K562 (cell line): ENCODE results near the gene NRCAM.

Experiments
- BRCA1 ChIP-seq, 2 experiments: fragments of 450-650 bp in 1 of 2; sonication (generic) in 1 of 2; formaldehyde crosslinking in 1 of 2; IDR thresholded peaks; 2 replicates each; pipeline versions ENCODE4 v1.5.0 to v1.6.1; 2017 to 2020; ENCODE audit warnings: mild to moderate bottlenecking in 1 of 2, missing genetic modification reagents in 1 of 2
- CTCF ChIP-seq, 3 experiments: IDR thresholded peaks in 2 of 3; conservative IDR thresholded peaks in 1 of 3; 2 replicates each; pipeline ENCODE4 v1.5.1; 2011 to 2012; ENCODE audit warnings: low read length in 3 of 3, mild to moderate bottlenecking in 3 of 3, control low read depth in 2 of 3, improper control_type of control experiment in 1 of 3, inconsistent platforms in 1 of 3, low read depth in 1 of 3, mixed read lengths in 1 of 3, moderate library complexity in 1 of 3; ENCODE audit not compliant: insufficient read depth in 2 of 3
- ELF1 ChIP-seq: fragments of 200-800 bp; sonication (Bioruptor generic); IDR thresholded peaks from 2 replicates; pipeline ENCODE4 v1.6.1; 2016; ENCODE audit warnings: missing genetic modification characterization, missing compliant biosample characterization
- LEF1 ChIP-seq: fragments of 450-650 bp; IDR thresholded peaks from 2 replicates; pipeline ENCODE4 v1.6.1; 2016; ENCODE audit warnings: mild to moderate bottlenecking
- MED1 ChIP-seq: sonication (generic); formaldehyde crosslinking; IDR thresholded peaks from 2 replicates; pipeline ENCODE4 v1.8.1; 2023; ENCODE audit warnings: missing genetic modification reagents, borderline replicate concordance
- NR3C1 ChIP-seq: sonication (generic); formaldehyde crosslinking; IDR thresholded peaks from 2 replicates; pipeline ENCODE4 v1.8.1; 2022; ENCODE audit warnings: missing genetic modification reagents
- PATZ1 ChIP-seq: fragments of 250-450 bp; sonication (Bioruptor Pico); IDR thresholded peaks from 2 replicates; pipeline ENCODE4 v1.5.0; 2020; ENCODE audit warnings: mild to moderate bottlenecking, borderline replicate concordance
- POLR2AphosphoS5 ChIP-seq: IDR thresholded peaks from 2 replicates; pipeline ENCODE4 v1.6.1; 2011; ENCODE audit warnings: mild to moderate bottlenecking, low read depth, low read length, moderate library complexity; ENCODE audit not compliant: control insufficient read depth, insufficient read depth
- PRPF4 ChIP-seq: fragments of 200-400 bp; formaldehyde crosslinking; IDR thresholded peaks from one replicate; pipeline ENCODE4 v1.6.1; 2017; ENCODE audit warnings: low read length, low read depth, mild to moderate bottlenecking; ENCODE audit not compliant: insufficient read depth, poor library complexity, severe bottlenecking
- SP1 ChIP-seq: sonication (generic); formaldehyde crosslinking; IDR thresholded peaks from 2 replicates; pipeline ENCODE4 v1.8.1; 2022; ENCODE audit warnings: mild to moderate bottlenecking, missing genetic modification reagents
- ZKSCAN8 ChIP-seq: fragments of 200-800 bp; sonication (Bioruptor generic); IDR thresholded peaks from 2 replicates; pipeline ENCODE4 v1.6.1; 2016; ENCODE audit warnings: missing genetic modification characterization, missing compliant biosample characterization
- ZNF75A ChIP-seq: fragments of 450-650 bp; formaldehyde crosslinking; IDR thresholded peaks from 2 replicates; pipeline ENCODE4 v1.4.0; 2020; ENCODE audit warnings: mild to moderate bottlenecking
- ZNF785 ChIP-seq: fragments of 250-450 bp; sonication (Bioruptor Pico); IDR thresholded peaks from 2 replicates; pipeline ENCODE4 v1.4.0; 2020; ENCODE audit warnings: mild to moderate bottlenecking

- no peak for TF ChIP-seq LEF1
- no peak for TF ChIP-seq SP1 (CRISPR knock-in tag)
- no peak for TF ChIP-seq BRCA1 (IDR thresholded peaks at IDR 0.05)
- TF ChIP-seq BRCA1 (CRISPR knock-in tag; IDR thresholded peaks at IDR 0.05), result no peak
- no peak for TF ChIP-seq MED1 (CRISPR knock-in tag)
- no peak for TF ChIP-seq CTCF (IDR thresholded peaks at IDR 0.05 in 2 of 3, conservative IDR thresholded peaks at IDR 0.05 in 1 of 3; ENCODE audit: insufficient read depth in 2 of 3, low read depth in 1 of 3, low read length in 3 of 3)
- no peak for TF ChIP-seq PRPF4
- TF ChIP-seq ZKSCAN8 (CRISPR knock-in tag), result no peak
- no peak for TF ChIP-seq ZNF785 (CRISPR knock-in tag)
- no peak for TF ChIP-seq ZNF75A (CRISPR knock-in tag)
- no peak for TF ChIP-seq NR3C1 (CRISPR knock-in tag)
- TF ChIP-seq ELF1 (tag), result no peak
- no peak for TF ChIP-seq PATZ1 (CRISPR knock-in tag)
- TF ChIP-seq POLR2AphosphoS5, result no peak
These were observed 124.3 kb downstream of the NRCAM start for GRCh38 chr7:108331971-108332370.
